Measurements from ENCODE around the gene SLC17A7. TPM values are rescaled to one million over a fixed set of nuclear protein-coding genes. Genes with fewer than 3 reads are reported as not detected.

The SLC17A7 gene
- total and polyA plus RNA-seq, 9 donors: 0.15 to 2.5 (median 0.19) TPM; not detected in 2

DNA sequence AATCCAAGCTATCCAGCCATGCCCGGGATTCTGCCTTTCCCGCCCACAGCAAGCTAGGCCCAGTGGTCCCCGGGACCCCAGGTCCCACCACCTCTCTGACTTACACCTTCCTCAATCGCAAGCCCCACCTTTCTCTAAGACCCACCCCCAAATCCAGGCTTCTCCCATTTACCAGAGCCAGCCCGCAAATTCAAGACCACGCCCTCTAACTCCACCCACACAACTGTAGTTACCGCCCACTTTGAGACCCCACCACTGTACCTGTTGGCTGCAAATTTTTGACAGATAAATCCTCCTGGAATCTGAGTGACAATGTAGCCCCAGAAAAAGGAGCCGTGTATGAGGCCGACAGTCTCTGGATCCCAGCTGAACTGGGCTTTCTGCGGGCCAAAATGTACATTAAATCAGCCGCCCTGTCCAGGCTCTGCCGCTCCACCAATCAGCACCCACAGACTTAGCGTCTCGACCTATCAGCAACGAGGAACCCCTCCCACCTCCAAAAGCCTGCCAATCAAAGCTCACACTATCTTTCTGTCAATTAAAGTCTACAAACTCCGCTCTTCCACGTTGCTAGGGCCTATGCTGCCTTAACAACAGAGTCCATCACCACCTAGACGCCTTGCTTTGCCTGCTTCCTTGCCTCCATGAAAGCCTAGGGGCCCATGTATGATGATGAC lies 6.3 kb downstream of the SLC17A7 start:
- no peaks in the 10 kb centered on the region for H3K9me3 ChIP-seq
- intact Hi-C loops (cut with DNase I): loop anchor here in 2 of 4 donors (5.0 to 10.0 kb wide), 2 partner anchors 38 to 60 kb away; no protein-coding TSS in a partner anchor

DNA sequence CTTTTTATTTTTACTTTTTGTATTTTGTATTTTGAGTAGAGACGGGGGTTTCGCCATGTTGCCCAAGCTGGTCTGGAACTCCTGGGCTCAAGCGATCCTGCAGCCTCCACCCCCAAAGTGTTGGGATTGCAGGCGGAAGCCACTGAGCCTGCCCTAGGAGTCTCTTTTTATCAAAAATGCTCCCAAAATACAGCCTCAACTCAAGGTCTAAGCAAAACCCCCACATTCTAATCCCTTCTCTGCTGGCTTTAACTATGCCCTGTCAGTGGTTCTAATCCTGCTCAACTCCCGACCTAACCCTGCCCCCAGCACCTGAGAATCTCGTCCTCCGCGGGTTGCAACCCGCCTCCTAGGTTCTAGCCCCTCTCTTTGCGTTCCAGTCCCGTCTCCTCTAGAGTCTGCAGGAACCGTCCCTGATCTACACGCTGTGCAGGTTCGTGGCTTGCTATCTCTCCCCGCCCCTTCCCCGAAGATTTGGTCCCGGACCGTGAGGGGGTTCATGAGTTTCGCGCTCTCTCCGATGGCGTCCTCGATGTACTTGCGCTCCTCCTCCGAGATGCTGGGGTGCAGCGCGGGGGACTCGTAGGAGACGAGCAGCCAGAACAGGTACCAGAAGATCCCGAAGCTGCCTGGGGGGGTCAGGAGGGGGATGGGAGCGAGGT lies 8.0 kb downstream of the SLC17A7 start:
- Histone ChIP-seq H3K36me3 (no peaks in the 10 kb centered on the region), H3K4me1 (ENCODE audit: insufficient read depth) (no peaks in the 10 kb centered on the region), H3K9me3 (no peaks in the 10 kb centered on the region), H3K27me3 (peaks cover 8% of the 10 kb centered on the region), H3K27ac (no peak overlapping the region), H3K4me3 (no peak overlapping the region)
- DNase-seq: no peak
- WGBS, 3 donors: 10 to 14% (median 14%) methylated on average over 31 of the region's 31 CpGs
- intact Hi-C loops (cut with DNase I): loop anchor here in 1 of 4 donors (10.0 kb wide), 1 partner anchor 59 kb away; no protein-coding TSS in a partner anchor
- TF ChIP-seq EP300 (IDR thresholded peaks at IDR 0.05) (no peak), POLR2A (IDR thresholded peaks at IDR 0.05) (no peak)
- TF ChIP-seq, protein P1, sequence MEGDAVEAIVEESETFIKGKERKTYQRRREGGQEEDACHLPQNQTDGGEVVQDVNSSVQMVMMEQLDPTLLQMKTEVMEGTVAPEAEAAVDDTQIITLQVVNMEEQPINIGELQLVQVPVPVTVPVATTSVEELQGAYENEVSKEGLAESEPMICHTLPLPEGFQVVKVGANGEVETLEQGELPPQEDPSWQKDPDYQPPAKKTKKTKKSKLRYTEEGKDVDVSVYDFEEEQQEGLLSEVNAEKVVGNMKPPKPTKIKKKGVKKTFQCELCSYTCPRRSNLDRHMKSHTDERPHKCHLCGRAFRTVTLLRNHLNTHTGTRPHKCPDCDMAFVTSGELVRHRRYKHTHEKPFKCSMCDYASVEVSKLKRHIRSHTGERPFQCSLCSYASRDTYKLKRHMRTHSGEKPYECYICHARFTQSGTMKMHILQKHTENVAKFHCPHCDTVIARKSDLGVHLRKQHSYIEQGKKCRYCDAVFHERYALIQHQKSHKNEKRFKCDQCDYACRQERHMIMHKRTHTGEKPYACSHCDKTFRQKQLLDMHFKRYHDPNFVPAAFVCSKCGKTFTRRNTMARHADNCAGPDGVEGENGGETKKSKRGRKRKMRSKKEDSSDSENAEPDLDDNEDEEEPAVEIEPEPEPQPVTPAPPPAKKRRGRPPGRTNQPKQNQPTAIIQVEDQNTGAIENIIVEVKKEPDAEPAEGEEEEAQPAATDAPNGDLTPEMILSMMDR (IDR thresholded peaks at IDR 0.05): no peak

More for the DNA sequence above, 6.3 kb downstream of the SLC17A7 start:
- DNase-seq: no peak
- Histone ChIP-seq H3K4me1 (ENCODE audit: insufficient read depth) (no peaks in the 10 kb centered on the region), H3K36me3 (no peaks in the 10 kb centered on the region), H3K4me3 (no peak overlapping the region), H3K27ac (no peak overlapping the region), H3K27me3 (peaks cover 8% of the 10 kb centered on the region)
- 81 to 87% (median 85%) methylated on average over 18 of the region's 18 CpGs for WGBS, 3 donors
- TF ChIP-seq, protein P1 (IDR thresholded peaks at IDR 0.05): no peak
- TF ChIP-seq POLR2A (IDR thresholded peaks at IDR 0.05) (no peak), EP300 (IDR thresholded peaks at IDR 0.05) (no peak)

DNA sequence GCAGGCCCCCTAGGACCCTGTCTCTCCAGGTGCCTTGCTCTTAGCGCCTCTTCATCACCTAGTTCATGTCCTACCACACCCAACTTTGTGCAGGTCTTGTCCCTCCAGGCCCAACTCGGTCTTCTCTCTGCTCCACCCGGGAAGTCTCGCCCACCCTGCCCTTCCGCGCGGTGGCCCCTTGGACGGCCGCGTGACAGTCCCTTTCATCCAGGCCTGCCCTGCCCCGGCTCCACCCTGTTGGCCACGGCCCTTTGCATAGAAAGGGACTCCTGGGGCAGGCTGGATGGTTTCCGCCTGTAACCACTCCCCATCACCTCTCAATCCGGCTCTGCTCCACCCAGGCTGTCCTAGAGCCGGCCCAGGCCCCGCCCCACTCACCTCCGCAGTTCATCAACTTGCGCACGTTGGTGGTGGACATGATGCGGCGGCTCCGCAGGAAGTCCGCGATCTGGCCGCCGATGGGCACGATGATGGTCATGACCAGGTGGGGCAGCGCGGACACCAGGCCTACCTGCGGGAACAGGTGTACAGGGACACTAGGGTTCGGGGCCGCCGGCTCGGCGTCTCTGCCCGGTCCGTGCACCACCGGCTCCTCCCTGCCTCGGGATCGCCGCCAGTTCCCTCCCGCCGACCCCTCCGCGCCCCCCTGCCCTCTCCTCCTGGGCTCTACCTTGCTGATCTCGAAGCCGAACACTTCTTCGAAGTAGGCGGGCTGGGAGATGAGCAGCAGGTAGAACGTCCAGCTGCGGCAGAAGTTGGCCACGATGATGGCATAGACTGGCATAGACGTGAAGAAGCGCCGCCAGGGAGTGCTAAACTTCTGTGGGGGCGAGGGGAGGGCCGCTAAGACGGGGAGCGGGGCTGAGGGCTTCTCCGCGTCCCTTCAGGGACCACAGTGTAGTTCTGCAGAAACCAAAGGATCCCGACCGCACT lies 8.9 kb downstream of the SLC17A7 start:
- Histone ChIP-seq H3K36me3 (no peaks in the 10 kb centered on the region), H3K27me3 (peaks cover 8% of the 10 kb centered on the region), H3K27ac (no peak overlapping the region), H3K4me1 (ENCODE audit: insufficient read depth) (peaks cover 1% of the 10 kb centered on the region), H3K4me3 (no peak overlapping the region), H3K9me3 (no peaks in the 10 kb centered on the region)
- TF ChIP-seq, protein P1 (IDR thresholded peaks at IDR 0.05): no peak
- TF ChIP-seq POLR2A (IDR thresholded peaks at IDR 0.05): no peak
- TF ChIP-seq EP300 (IDR thresholded peaks at IDR 0.05): no peak
- intact Hi-C loops (cut with DNase I): loop anchor here in 1 of 4 donors (10.0 kb wide), 1 partner anchor 58 kb away; no protein-coding TSS in a partner anchor
- DNase-seq: no peak
- 7 to 13% (median 10%) methylated on average over 53 to 63 of the region's 63 CpGs for WGBS, 3 donors

DNA sequence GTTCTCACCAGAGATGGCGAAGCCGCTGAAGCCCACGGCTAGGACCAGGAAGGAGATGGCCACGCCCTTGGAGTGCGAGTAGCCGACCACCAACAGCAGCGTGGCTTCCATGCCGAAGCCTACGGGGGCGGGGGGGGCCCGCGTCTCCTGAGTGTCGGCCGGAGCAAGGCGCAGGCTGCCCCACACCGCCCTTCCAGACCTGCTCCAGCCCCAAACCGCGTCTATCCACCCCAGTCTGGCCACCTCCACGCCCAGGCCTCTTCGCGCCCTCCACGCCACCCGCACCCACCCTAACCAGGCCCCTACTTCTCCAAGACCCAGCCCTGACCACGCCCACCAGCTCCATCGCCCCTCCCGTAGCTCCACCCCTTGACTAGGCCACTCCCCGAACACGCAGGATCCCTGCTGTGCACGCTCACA lies 10.0 kb downstream of the SLC17A7 start:
- Histone ChIP-seq H3K27me3 (peaks cover 8% of the 10 kb centered on the region), H3K27ac (no peak overlapping the region), H3K4me3 (no peak overlapping the region), H3K4me1 (ENCODE audit: insufficient read depth) (peaks cover 1% of the 10 kb centered on the region), H3K9me3 (no peaks in the 10 kb centered on the region), H3K36me3 (no peaks in the 10 kb centered on the region)
- TF ChIP-seq EP300 (IDR thresholded peaks at IDR 0.05) (no peak), POLR2A (IDR thresholded peaks at IDR 0.05) (no peak)
- TF ChIP-seq, protein P1 (IDR thresholded peaks at IDR 0.05): no peak
- intact Hi-C loops (cut with DNase I): loop anchor here in 1 of 4 donors (10.0 kb wide), 1 partner anchor 57 kb away; no protein-coding TSS in a partner anchor
- no peak for DNase-seq
- 44 to 48% (median 45%) methylated on average over 29 of the region's 29 CpGs for WGBS, 3 donors

Measured in ovary (tissue), 9 donors.